IMR-90 (cell line): ENCODE measurements around the gene UGT1A3. TPM values are rescaled to one million over a fixed set of nuclear protein-coding genes. Genes with fewer than 3 reads are reported as not detected.

Experiments
- ATAC-seq: fragments of 200-7000 bp; cut with Tn5 transposase; 2 replicates; pipeline ENCODE4 v1.9.1; 2020; ENCODE audit warnings: low read depth, mild to moderate bottlenecking, moderate library complexity
- BruUV-seq: library from RNA; stranded (reverse); fragments of 400-500 nt; replicated peaks from 2 replicates; lab custom pipeline; 2021; lab: Mats Ljungman, UMichigan
- CTCF ChIA-PET: fragments of 300-600 bp; formaldehyde crosslinking; extraction: SDS; loops from one replicate; lab custom pipeline; 2021; ENCODE audit warnings: antibody characterized with exemption; lab: Yijun Ruan, JAX
- POLR2A ChIA-PET: fragments of 300-600 bp; sonication (Branson Sonifier 250); formaldehyde crosslinking; loops from one replicate; lab custom pipeline; 2022; ENCODE audit warnings: antibody characterized with exemption; ENCODE audit not compliant: unreplicated experiment; lab: Charles Lee
- DNase-seq: peaks from one replicate; pipeline ENCODE4 v3.0.0; 2013
- H2AFZ ChIP-seq: replicated peaks from 2 replicates; pipeline ENCODE3; 2013; ENCODE audit warnings: low read length, mild to moderate bottlenecking; ENCODE audit not compliant: poor library complexity
- H2AK5ac ChIP-seq: 2 replicates; pipeline ENCODE4 v1.6.1; 2013; ENCODE audit warnings: low read depth, low read length, inconsistent platforms
- H2AK9ac ChIP-seq: replicated peaks from 2 replicates; pipeline ENCODE3; 2013; ENCODE audit warnings: mild to moderate bottlenecking, low read depth, low read length, moderate library complexity; ENCODE audit not compliant: poor library complexity
- H2BK120ac ChIP-seq: 2 replicates; pipeline ENCODE4 v1.6.1; 2013; ENCODE audit warnings: low read depth, low read length, inconsistent platforms
- H2BK15ac ChIP-seq: 3 replicates; pipeline ENCODE4 v1.6.1; 2013; ENCODE audit warnings: low read depth, low read length, inconsistent platforms
- H2BK20ac ChIP-seq: 2 replicates; pipeline ENCODE4 v1.6.1; 2013; ENCODE audit warnings: low read depth, mild to moderate bottlenecking, inconsistent platforms, low read length, moderate library complexity
- H2BK5ac ChIP-seq: 2 replicates; pipeline ENCODE4 v1.6.1; 2013; ENCODE audit warnings: mild to moderate bottlenecking, low read depth, low read length, inconsistent platforms; ENCODE audit not compliant: poor library complexity, severe bottlenecking
- H3K14ac ChIP-seq: replicated peaks from 2 replicates; pipeline ENCODE4 v1.6.1; 2013; ENCODE audit warnings: low read depth, low read length, inconsistent platforms
- H3K18ac ChIP-seq: 2 replicates; pipeline ENCODE4 v1.6.1; 2013; ENCODE audit warnings: low read depth, low read length, control low read depth
- H3K23ac ChIP-seq: 2 replicates; pipeline ENCODE4 v1.6.1; 2013; ENCODE audit warnings: low read depth, low read length, inconsistent platforms
- H3K27ac ChIP-seq: 2 replicates; pipeline ENCODE4 v1.5.1; 2013; ENCODE audit warnings: mild to moderate bottlenecking, control low read depth, low read length; ENCODE audit not compliant: insufficient read depth
- H3K27me3 ChIP-seq: 2 replicates; pipeline ENCODE4 v1.6.1; 2013; ENCODE audit warnings: low read length; ENCODE audit not compliant: control insufficient read depth, insufficient read depth
- H3K36me3 ChIP-seq: 2 replicates; pipeline ENCODE4 v1.6.1; 2013; ENCODE audit warnings: low read length, mixed read lengths; ENCODE audit not compliant: control insufficient read depth, insufficient read depth
- H3K4ac ChIP-seq: 2 replicates; pipeline ENCODE4 v1.6.1; 2013; ENCODE audit warnings: low read depth, low read length, inconsistent platforms
- H3K4me1 ChIP-seq: 2 replicates; pipeline ENCODE4 v1.6.1; 2013; ENCODE audit warnings: low read length, mixed read lengths; ENCODE audit not compliant: control insufficient read depth, insufficient read depth
- H3K4me2 ChIP-seq: 2 replicates; pipeline ENCODE4 v1.6.1; 2013; ENCODE audit warnings: low read depth, mild to moderate bottlenecking, control low read depth, low read length, moderate library complexity
- H3K4me3 ChIP-seq: 2 replicates; pipeline ENCODE4 v1.5.1; 2013; ENCODE audit warnings: low read depth, mild to moderate bottlenecking, control low read depth, low read length, moderate library complexity; ENCODE audit not compliant: insufficient read depth
- H3K56ac ChIP-seq: 2 replicates; pipeline ENCODE4 v1.6.1; 2013; ENCODE audit warnings: low read length, inconsistent platforms; ENCODE audit not compliant: insufficient read depth; ENCODE audit errors: extremely low read depth
- H3K79me1 ChIP-seq, 2 experiments: 2 replicates each; pipeline ENCODE4 v1.6.1; 2013; ENCODE audit warnings: low read length in 2 of 2, inconsistent platforms in 1 of 2, low read depth in 1 of 2
- H3K9ac ChIP-seq: 2 replicates; pipeline ENCODE4 v1.6.1; 2013; ENCODE audit warnings: low read depth, low read length, control low read depth
- H3K9me1 ChIP-seq: 2 replicates; pipeline ENCODE4 v1.6.1; 2013; ENCODE audit warnings: low read length, inconsistent platforms; ENCODE audit not compliant: insufficient read depth
- H3K9me3 ChIP-seq: 2 replicates; pipeline ENCODE4 v1.6.1; 2013; ENCODE audit warnings: low read length; ENCODE audit not compliant: control insufficient read depth, insufficient read depth
- H4K20me1 ChIP-seq: 2 replicates; pipeline ENCODE4 v1.6.1; 2013; ENCODE audit warnings: low read length, inconsistent platforms; ENCODE audit not compliant: insufficient read depth
- H4K5ac ChIP-seq: 2 replicates; pipeline ENCODE4 v1.6.1; 2013; ENCODE audit warnings: mild to moderate bottlenecking, low read depth, low read length, control low read depth
- H4K8ac ChIP-seq, 2 experiments: 2 replicates each; pipeline ENCODE4 v1.6.1; 2013; ENCODE audit warnings: low read depth in 2 of 2, low read length in 2 of 2, control low read depth in 1 of 2, inconsistent platforms in 1 of 2
- H4K91ac ChIP-seq: 2 replicates; pipeline ENCODE4 v1.6.1; 2013; ENCODE audit warnings: low read depth, low read length, inconsistent platforms; ENCODE audit not compliant: insufficient read depth
- BHLHE40 ChIP-seq: fragments of 150-350 bp; IDR thresholded peaks from 2 replicates; pipeline ENCODE4 v1.6.1; 2016; ENCODE audit warnings: mild to moderate bottlenecking, low read depth, low read length
- CEBPB ChIP-seq: IDR thresholded peaks from 2 replicates; pipeline ENCODE4 v1.6.1; 2012; ENCODE audit warnings: low read depth, low read length, improper control_type of control experiment
- CHD1 ChIP-seq: IDR thresholded peaks from 2 replicates; pipeline ENCODE4 v1.6.1; 2012; ENCODE audit warnings: low read depth, low read length, improper control_type of control experiment
- CTCF ChIP-seq: conservative IDR thresholded peaks from 2 replicates; pipeline ENCODE4 v1.5.1; 2012; ENCODE audit warnings: mild to moderate bottlenecking, low read depth, low read length, improper control_type of control experiment
- ELK1 ChIP-seq: fragments of 150-350 bp; IDR thresholded peaks from 2 replicates; pipeline ENCODE4 v1.6.1; 2016; ENCODE audit warnings: low read depth, mild to moderate bottlenecking, low read length, moderate library complexity, borderline replicate concordance
- FOS ChIP-seq: fragments of 150-350 bp; IDR thresholded peaks from 2 replicates; pipeline ENCODE4 v1.6.1; 2016; ENCODE audit warnings: low read depth, low read length
- MAFK ChIP-seq: IDR thresholded peaks from 2 replicates; pipeline ENCODE4 v1.6.1; 2012; ENCODE audit warnings: low read depth, low read length, improper control_type of control experiment
- MAZ ChIP-seq: IDR thresholded peaks from 2 replicates; pipeline ENCODE4 v1.6.1; 2012; ENCODE audit warnings: low read depth, mild to moderate bottlenecking, low read length, improper control_type of control experiment, moderate library complexity, borderline replicate concordance
- MXI1 ChIP-seq: IDR thresholded peaks from 2 replicates; pipeline ENCODE4 v1.6.1; 2012; ENCODE audit warnings: low read depth, mild to moderate bottlenecking, low read length, moderate library complexity, borderline replicate concordance
- NFE2L2 ChIP-seq: fragments of 150-350 bp; IDR thresholded peaks from 2 replicates; pipeline ENCODE4 v1.6.1; 2016; ENCODE audit warnings: low read depth, mild to moderate bottlenecking, low read length
- POLR2A ChIP-seq: IDR thresholded peaks from 2 replicates; pipeline ENCODE4 v1.6.1; 2012; ENCODE audit warnings: mild to moderate bottlenecking, low read depth, low read length
- RAD21 ChIP-seq: IDR thresholded peaks from 2 replicates; pipeline ENCODE4 v1.6.1; 2012; ENCODE audit warnings: low read length, improper control_type of control experiment
- RCOR1 ChIP-seq: IDR thresholded peaks from 2 replicates; pipeline ENCODE4 v1.6.1; 2012; ENCODE audit warnings: mild to moderate bottlenecking, low read length, improper control_type of control experiment; ENCODE audit not compliant: insufficient replicate concordance
- RFX5 ChIP-seq: IDR thresholded peaks from 2 replicates; pipeline ENCODE4 v1.8.0; 2012; ENCODE audit warnings: low read depth, mild to moderate bottlenecking, low read length, moderate library complexity
- SMC3 ChIP-seq: fragments of 150-350 bp; IDR thresholded peaks from 2 replicates; pipeline ENCODE4 v1.6.1; 2016; ENCODE audit warnings: low read depth, mild to moderate bottlenecking, antibody characterized with exemption, low read length, moderate library complexity
- USF2 ChIP-seq: fragments of 150-350 bp; IDR thresholded peaks from 2 replicates; pipeline ENCODE4 v1.6.1; 2017; ENCODE audit warnings: mild to moderate bottlenecking, antibody characterized with exemption, low read length, low read depth
- WGBS, 2 experiments: methylation state at CpG; one replicate each; pipeline versions ENCODE4 v1.1.5 to v1.1.7; 2013; ENCODE audit warnings: missing lambda C conversion rate in 2 of 2; ENCODE audit not compliant: insufficient read length in 1 of 2; ENCODE audit errors: extremely low coverage in 2 of 2; 5-methylcytosine and 5-hydroxymethylcytosine counted together
- dilution Hi-C: fragments of 300-500 bp; cut with HindIII; formaldehyde crosslinking; loops from one replicate; pipeline ENCODE4 v1.14.3; 2018; ENCODE audit warnings: low sequenced_read_pairs; ENCODE audit not compliant: unreplicated experiment
- in situ Hi-C: fragments of 300-500 bp; cut with MboI; formaldehyde crosslinking; loops from 3 replicates; pipeline ENCODE4 v1.14.3; 2019; ENCODE audit warnings: low sequenced_read_pairs, inconsistent platforms, mixed read lengths
- intact Hi-C: fragments of 100-400 bp; cut with micrococcal nuclease; formaldehyde crosslinking; loops from 2 replicates; pipeline ENCODE4 v1.10.0; 2022
- polyA plus RNA-seq, 3 experiments: library from polyadenylated mRNA; depleted of rRNA; stranded (reverse); fragments of >200 nt; gene quantifications; 2 replicates each; pipeline ENCODE4 v1.2.3, GENCODE V29; 2012; ENCODE audit warnings: low replicate concordance in 1 of 3
- total RNA-seq: library from RNA; depleted of rRNA; stranded (reverse); fragments of >200 nt; gene quantifications from 2 replicates; pipeline ENCODE4 v1.2.3, GENCODE V29; 2012

UGT1A3 gene
- total and polyA plus RNA-seq, 2 of the 4 experiments (the other 2 are of a cell fraction), result not detected

- no peak within 1 kb of the TSS for H2AK9ac ChIP-seq
- H2BK15ac ChIP-seq, result no peak within 1 kb of the TSS
- no peak for DNase-seq
- H3K79me1 ChIP-seq, result no peaks in the 10 kb centered on the region
- no peak within 1 kb of the TSS for H2BK5ac ChIP-seq
- no peak within 1 kb of the TSS for H2BK20ac ChIP-seq
- TF ChIP-seq CHD1 (no peak), FOS (no peak), BHLHE40 (no peak), CTCF (no peak), RFX5 (no peak), MAZ (no peak), RAD21 (no peak), MXI1 (no peak), POLR2A (no peak), ELK1 (no peak), SMC3 (no peak), RCOR1 (no peak), MAFK (no peak), NFE2L2 (no peak), USF2 (no peak), CEBPB (no peak)
- ChIA-PET CTCF (no interaction called here), POLR2A (no interaction called here)
- ATAC-seq, result no peak
- intact Hi-C loops, result no loop called here
- no peak within 1 kb of the TSS for H3K4me2 ChIP-seq
- H2AK5ac ChIP-seq, result no peak within 1 kb of the TSS
- no peak within 1 kb of the TSS for H2BK120ac ChIP-seq
- H3K18ac ChIP-seq, result no peak within 1 kb of the TSS
- no peaks in the 10 kb centered on the region for H3K4me1 ChIP-seq
- H4K91ac ChIP-seq, result no peak within 1 kb of the TSS
- in situ Hi-C loops, result no loop called here
- no peaks in the 10 kb centered on the region for H3K9me3 ChIP-seq
- no peaks in the 10 kb centered on the region for H3K36me3 ChIP-seq
- no TSS peak for BruUV-seq
- H3K4me3 ChIP-seq, result no peak within 1 kb of the TSS
- no peak within 1 kb of the TSS for H3K9ac ChIP-seq
- dilution Hi-C loops, result no loop called here
- H3K4ac ChIP-seq, result no peak within 1 kb of the TSS
- peaks cover 6% of the 10 kb centered on the region; the same call in 1 of the 2 replicates for H3K27me3 ChIP-seq
- no peak within 1 kb of the TSS for H4K5ac ChIP-seq
- no peaks in the 10 kb centered on the region for H4K20me1 ChIP-seq
- H2AFZ ChIP-seq, result no peak within 1 kb of the TSS
- no peaks in the 10 kb centered on the region for H3K9me1 ChIP-seq
- H3K23ac ChIP-seq, result no peak within 1 kb of the TSS
- H3K14ac ChIP-seq, result no peak within 1 kb of the TSS
- H3K27ac ChIP-seq, result no peak within 1 kb of the TSS
- no peak within 1 kb of the TSS for H3K56ac ChIP-seq
- WGBS, 2 experiments, result 65% methylated on average over 5 of the region's 7 CpGs; no CpG with 5 or more reads in 1 of the 2 experiments
- no peak within 1 kb of the TSS for H4K8ac ChIP-seq
These were observed 10.3 kb upstream of the UGT1A3 start, which contains the start of gene UGT1A4 for GRCh38 chr2:233718552-233718951. TSS of gene UGT1A4 (plus strand) at chr2:233718736. CDS start at chr2:233718821, 85 bp downstream.
